Stimulated activated naive CD8-positive, alpha-beta T cell treated with anti-CD3 and anti-CD28 coated beads, Interleukin-15, amount 100 ng/mL, for 72 hours (primary cell): ENCODE measurements around the gene RPLP1.
A peak's percentile ranks its signal among the peaks of the same experiment; 100 is the strongest.

ENCODE experiments used
- ATAC-seq: fragments of 150-1000 bp; cut with Tn5 transposase; 2 replicates; pipeline ENCODE4 v1.10.0; 2021; ENCODE audit warnings: mild to moderate bottlenecking, moderate library complexity
- DNase-seq, 2 donors: peaks; one replicate each; pipeline ENCODE4 v3.0.0; 2021 to 2022
- H3K27ac Mint-ChIP-seq, 2 donors: one replicate each; pipeline ENCODE4 v1.8.0; 2022; ENCODE audit warnings: mild to moderate bottlenecking in 2 of 2, mixed read lengths in 2 of 2, moderate library complexity in 2 of 2
- H3K27me3 Mint-ChIP-seq: one replicate; pipeline ENCODE4 v1.8.0; 2022; ENCODE audit warnings: mixed read lengths
- H3K4me1 Mint-ChIP-seq: one replicate; pipeline ENCODE4 v1.8.0; 2022; ENCODE audit warnings: mild to moderate bottlenecking, mixed read lengths
- H3K4me3 Mint-ChIP-seq, 2 donors: one replicate each; pipeline ENCODE4 v1.8.0; 2022; ENCODE audit warnings: mild to moderate bottlenecking in 2 of 2, mixed read lengths in 2 of 2, moderate library complexity in 1 of 2
- H3K9me3 Mint-ChIP-seq, 2 donors: one replicate each; pipeline ENCODE4 v1.8.0; 2022; ENCODE audit warnings: mixed read lengths in 2 of 2

The RPLP1 gene

GRCh38 chr15:69456208-69457166 is 3.9 kb downstream of the RPLP1 start:
- H3K4me3 Mint-ChIP-seq, result no peak overlapping the region
- DNase-seq, result no peak
- H3K9me3 Mint-ChIP-seq, result no peaks in the 10 kb centered on the region
- no peak for ATAC-seq
- no peaks in the 10 kb centered on the region for H3K27me3 Mint-ChIP-seq
- peaks cover 35% of the 10 kb centered on the region for H3K4me1 Mint-ChIP-seq
- H3K27ac Mint-ChIP-seq, result no peak overlapping the region

- Mint-ChIP-seq H3K4me1 (peaks cover 43% of the 10 kb centered on the region), H3K9me3 (no peaks in the 10 kb centered on the region), H3K4me3 (no peak overlapping the region), H3K27me3 (no peaks in the 10 kb centered on the region), H3K27ac (no peak overlapping the region)
- DNase-seq, result no peak
- ATAC-seq, result no peak
Measured at GRCh38 chr15:69457304-69458280, 5.0 kb downstream of the RPLP1 start.

GRCh38 chr15:69459066-69459465 is 6.4 kb downstream of the RPLP1 start:
- peaks cover 49% of the 10 kb centered on the region for H3K4me1 Mint-ChIP-seq
- H3K27ac Mint-ChIP-seq, result no peak overlapping the region
- no peaks in the 10 kb centered on the region for H3K9me3 Mint-ChIP-seq
- H3K4me3 Mint-ChIP-seq, result no peak overlapping the region
- no peaks in the 10 kb centered on the region for H3K27me3 Mint-ChIP-seq
- no peak for DNase-seq
- ATAC-seq, result no peak

- DNase-seq (no peak), ATAC-seq (no peak)
- Mint-ChIP-seq H3K27me3 (no peaks in the 10 kb centered on the region), H3K4me3 (no peak overlapping the region), H3K4me1 (peaks cover 35% of the 10 kb centered on the region), H3K9me3 (no peaks in the 10 kb centered on the region), H3K27ac (no peak overlapping the region)
Measured at GRCh38 chr15:69460481-69460880, 7.9 kb downstream of the RPLP1 start.

GRCh38 chr15:69462030-69462492 is 9.4 kb downstream of the RPLP1 start:
- DNase-seq, result no peak
- peaks cover 30% of the 10 kb centered on the region for H3K4me1 Mint-ChIP-seq
- no peaks in the 10 kb centered on the region for H3K27me3 Mint-ChIP-seq
- H3K4me3 Mint-ChIP-seq, result peak overlapping the region; percentile 92 to 93
- H3K9me3 Mint-ChIP-seq, result no peaks in the 10 kb centered on the region
- peak overlapping the region; percentile 74 to 76 for H3K27ac Mint-ChIP-seq
- ATAC-seq, result peak; percentile 28

GRCh38 chr15:69462493-69463181 is 10.0 kb downstream of the RPLP1 start:
- Mint-ChIP-seq H3K27me3 (no peaks in the 10 kb centered on the region), H3K27ac (peak overlapping the region; percentile 94 to 95), H3K4me3 (peak overlapping the region; percentile 92 to 93), H3K4me1 (peaks cover 33% of the 10 kb centered on the region), H3K9me3 (no peaks in the 10 kb centered on the region)
- DNase-seq (peak; percentile 89 to 91), ATAC-seq (peak; percentile 95)

GRCh38 chr15:69463182-69463756 is 10.7 kb downstream of the RPLP1 start:
- H3K27ac Mint-ChIP-seq, result peak overlapping the region; percentile 94 to 99
- H3K4me3 Mint-ChIP-seq, result peak overlapping the region; percentile 92 to 93
- no peaks in the 10 kb centered on the region for H3K27me3 Mint-ChIP-seq
- ATAC-seq (no peak), DNase-seq (no peak)
- H3K9me3 Mint-ChIP-seq, result no peaks in the 10 kb centered on the region
- peaks cover 39% of the 10 kb centered on the region for H3K4me1 Mint-ChIP-seq

- H3K27ac Mint-ChIP-seq, result no peak overlapping the region
- no peak overlapping the region for H3K4me3 Mint-ChIP-seq
- H3K27me3 Mint-ChIP-seq, result no peaks in the 10 kb centered on the region
- ATAC-seq, result no peak
- DNase-seq, result no peak
- H3K9me3 Mint-ChIP-seq, result no peaks in the 10 kb centered on the region
- H3K4me1 Mint-ChIP-seq, result peaks cover 55% of the 10 kb centered on the region
Measured at GRCh38 chr15:69465253-69465652, 12.6 kb downstream of the RPLP1 start.

- Mint-ChIP-seq H3K9me3 (no peaks in the 10 kb centered on the region), H3K27ac (no peak overlapping the region), H3K4me3 (no peak overlapping the region), H3K27me3 (no peaks in the 10 kb centered on the region), H3K4me1 (peaks cover 50% of the 10 kb centered on the region)
- no peak for ATAC-seq
- no peak for DNase-seq
Measured at GRCh38 chr15:69466733-69467132, 14.1 kb downstream of the RPLP1 start.

GRCh38 chr15:69467636-69468035 is 15.0 kb downstream of the RPLP1 start:
- ATAC-seq, result no peak
- Mint-ChIP-seq H3K27ac (peak overlapping the region in 1 of 2 donors; percentile 12), H3K4me3 (peak overlapping the region in 1 of 2 donors; percentile 88)

GRCh38 chr15:69468241-69469121 is 15.9 kb downstream of the RPLP1 start:
- H3K27ac Mint-ChIP-seq, result peak overlapping the region; percentile 83 to 92
- DNase-seq, result peak; percentile 82 to 90
- peak; percentile 98 for ATAC-seq
- H3K27me3 Mint-ChIP-seq, result no peaks in the 10 kb centered on the region
- H3K4me1 Mint-ChIP-seq, result peaks cover 35% of the 10 kb centered on the region
- H3K9me3 Mint-ChIP-seq, result no peaks in the 10 kb centered on the region
- H3K4me3 Mint-ChIP-seq, result peak overlapping the region; percentile 73 to 88

More at GRCh38 chr15:69467636-69468035, 15.0 kb downstream of the RPLP1 start:
- no peak for DNase-seq
- H3K9me3 Mint-ChIP-seq, result no peaks in the 10 kb centered on the region
- peaks cover 43% of the 10 kb centered on the region for H3K4me1 Mint-ChIP-seq
- H3K27me3 Mint-ChIP-seq, result no peaks in the 10 kb centered on the region

- H3K4me1 Mint-ChIP-seq, result peaks cover 31% of the 10 kb centered on the region
- H3K27ac Mint-ChIP-seq, result peak overlapping the region in 1 of 2 donors; percentile 83
- H3K27me3 Mint-ChIP-seq, result no peaks in the 10 kb centered on the region
- DNase-seq (no peak), ATAC-seq (no peak)
- peak overlapping the region; percentile 73 to 88 for H3K4me3 Mint-ChIP-seq
- no peaks in the 10 kb centered on the region for H3K9me3 Mint-ChIP-seq
Measured at GRCh38 chr15:69469467-69470201, 17.0 kb downstream of the RPLP1 start.

- peak overlapping the region in 1 of 2 donors; percentile 61 for H3K27ac Mint-ChIP-seq
Measured at GRCh38 chr15:69472046-69472445, 19.4 kb downstream of the RPLP1 start.

More at GRCh38 chr15:69472046-69472445, 19.4 kb downstream of the RPLP1 start:
- ATAC-seq, result no peak
- no peak for DNase-seq
- Mint-ChIP-seq H3K4me3 (no peak overlapping the region), H3K9me3 (no peaks in the 10 kb centered on the region), H3K4me1 (peaks cover 29% of the 10 kb centered on the region), H3K27me3 (peaks cover 9% of the 10 kb centered on the region)
